IPS-20b (cell line): ENCODE data around the gene ZNF888.
"Not testable (repeated sequence)": the region's sequence is repeated elsewhere in the genome, so short reads cannot be mapped to it uniquely, and the experiment has no call there.

Source experiments
- H3K27ac ChIP-seq: one replicate; pipeline ENCODE4 v1.5.1; 2013; ENCODE audit warnings: low read length
- H3K27me3 ChIP-seq: 2 replicates; pipeline ENCODE4 v1.6.1; 2013; ENCODE audit warnings: mild to moderate bottlenecking, low read length, inconsistent platforms; ENCODE audit not compliant: insufficient read depth
- H3K36me3 ChIP-seq: 2 replicates; pipeline ENCODE4 v1.6.1; 2013; ENCODE audit warnings: low read depth, mild to moderate bottlenecking, inconsistent platforms, low read length, moderate library complexity; ENCODE audit not compliant: insufficient read depth
- H3K4me1 ChIP-seq: 2 replicates; pipeline ENCODE4 v1.6.1; 2013; ENCODE audit warnings: mild to moderate bottlenecking, control low read depth, inconsistent platforms, low read length, moderate library complexity; ENCODE audit not compliant: insufficient read depth
- H3K4me3 ChIP-seq: 2 replicates; pipeline ENCODE4 v1.5.1; 2013; ENCODE audit warnings: mild to moderate bottlenecking, low read length, inconsistent platforms
- H3K9ac ChIP-seq: 2 replicates; pipeline ENCODE4 v1.6.1; 2013; ENCODE audit warnings: low read depth, mild to moderate bottlenecking, inconsistent platforms, low read length, moderate library complexity
- H3K9me3 ChIP-seq: 2 replicates; pipeline ENCODE4 v1.6.1; 2013; ENCODE audit warnings: mild to moderate bottlenecking, low read depth, low read length, inconsistent platforms; ENCODE audit not compliant: insufficient read depth

ZNF888 gene

DNA sequence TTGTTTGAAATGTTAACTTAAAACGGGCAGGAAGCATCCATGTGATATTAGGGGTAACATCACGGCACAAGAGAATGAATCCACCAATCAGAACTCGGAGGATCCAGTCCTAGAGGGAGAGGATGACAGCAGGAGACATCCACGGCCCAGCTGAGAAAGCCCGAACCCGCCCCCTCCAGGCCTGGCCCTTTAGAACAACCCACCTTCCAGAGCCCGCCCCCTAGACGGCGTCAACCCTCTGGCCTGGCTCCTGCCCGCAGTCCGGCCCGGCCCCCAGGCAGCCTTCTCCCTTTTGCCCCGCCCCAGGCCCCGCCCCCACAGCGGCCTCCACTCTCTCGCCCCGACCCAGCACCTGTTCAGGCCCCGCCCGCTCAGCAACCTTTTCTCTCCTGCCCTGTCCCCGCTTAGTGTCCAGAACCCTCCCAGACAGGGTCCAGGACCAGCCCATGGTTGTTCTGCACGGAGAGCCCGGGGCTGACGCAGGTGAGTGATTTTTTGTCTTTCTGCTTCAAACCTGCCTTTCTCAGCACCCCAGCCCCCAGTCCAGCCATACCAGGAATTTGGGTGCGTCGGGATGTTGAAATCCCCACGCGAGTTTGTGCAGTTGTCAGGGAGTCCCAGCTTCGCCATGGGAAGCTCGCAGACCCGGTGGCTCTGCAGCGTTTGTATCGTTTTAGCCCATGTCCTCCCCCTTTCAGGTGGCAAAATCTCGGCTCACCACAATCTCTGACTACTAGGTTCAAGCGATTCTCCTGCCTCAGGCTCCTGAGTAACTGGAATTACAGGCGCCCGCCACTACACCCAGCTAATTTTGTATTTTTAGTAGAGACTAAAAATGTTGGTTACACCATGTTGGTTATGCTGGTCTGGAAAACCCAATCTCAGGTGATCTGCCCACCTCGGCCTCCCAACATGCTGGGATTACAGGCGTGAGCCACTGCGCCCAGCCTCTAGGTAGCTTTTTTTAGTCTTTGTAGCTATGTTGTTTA lies 23.4 kb upstream of the ZNF888 start:
- no peaks in the 10 kb centered on the region for H3K27me3 ChIP-seq
- H3K9ac ChIP-seq, result no peak overlapping the region
- peaks cover 23% of the 10 kb centered on the region; the same call in 1 of the 2 replicates for H3K4me1 ChIP-seq
- peak overlapping the region; percentile 67; the same call in 1 of the 2 replicates for H3K4me3 ChIP-seq
- H3K9me3 ChIP-seq, result peaks cover 34% of the 10 kb centered on the region
- H3K27ac ChIP-seq, result no peak overlapping the region
- peaks cover 27% of the 10 kb centered on the region for H3K36me3 ChIP-seq

DNA sequence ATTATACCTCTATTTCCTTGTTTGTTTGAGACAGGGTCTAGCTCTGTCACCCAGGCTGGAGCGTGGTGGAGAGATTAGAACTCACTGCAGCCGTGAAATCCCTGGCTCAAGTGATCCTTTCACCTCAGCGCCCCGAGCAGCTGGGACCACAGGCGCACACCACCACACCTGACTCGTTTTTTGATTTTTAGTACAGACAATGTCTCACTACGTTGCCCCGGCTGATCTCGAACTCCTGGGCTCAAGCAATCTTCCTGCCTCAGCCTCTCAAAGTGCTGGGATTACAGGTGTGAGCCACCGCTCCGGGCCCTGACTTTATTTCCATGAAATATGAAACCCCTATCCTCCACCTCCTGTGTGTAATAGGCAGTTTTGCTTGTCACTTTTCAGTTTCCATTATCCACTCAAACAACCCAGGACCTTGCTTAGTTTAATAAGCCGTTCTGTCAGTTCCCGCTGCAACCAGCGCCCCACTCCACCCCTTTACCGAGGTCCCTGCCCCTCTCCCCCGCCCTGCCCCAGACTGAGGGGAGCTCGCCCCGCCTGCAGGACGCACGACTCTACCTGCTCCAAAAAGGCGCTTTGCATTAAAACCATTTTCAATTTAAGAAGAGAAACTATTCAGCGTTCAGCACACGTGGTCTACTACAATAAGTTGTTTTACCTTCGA lies 22.6 kb upstream of the ZNF888 start:
- Histone ChIP-seq H3K27me3 (no peaks in the 10 kb centered on the region), H3K9ac (peak overlapping the region; percentile 56; the same call in 1 of the 2 replicates), H3K4me1 (peaks cover 23% of the 10 kb centered on the region; the same call in 1 of the 2 replicates), H3K9me3 (peaks cover 26% of the 10 kb centered on the region), H3K4me3 (peak overlapping the region; percentile 67), H3K27ac (no peak overlapping the region), H3K36me3 (peaks cover 19% of the 10 kb centered on the region)

DNA sequence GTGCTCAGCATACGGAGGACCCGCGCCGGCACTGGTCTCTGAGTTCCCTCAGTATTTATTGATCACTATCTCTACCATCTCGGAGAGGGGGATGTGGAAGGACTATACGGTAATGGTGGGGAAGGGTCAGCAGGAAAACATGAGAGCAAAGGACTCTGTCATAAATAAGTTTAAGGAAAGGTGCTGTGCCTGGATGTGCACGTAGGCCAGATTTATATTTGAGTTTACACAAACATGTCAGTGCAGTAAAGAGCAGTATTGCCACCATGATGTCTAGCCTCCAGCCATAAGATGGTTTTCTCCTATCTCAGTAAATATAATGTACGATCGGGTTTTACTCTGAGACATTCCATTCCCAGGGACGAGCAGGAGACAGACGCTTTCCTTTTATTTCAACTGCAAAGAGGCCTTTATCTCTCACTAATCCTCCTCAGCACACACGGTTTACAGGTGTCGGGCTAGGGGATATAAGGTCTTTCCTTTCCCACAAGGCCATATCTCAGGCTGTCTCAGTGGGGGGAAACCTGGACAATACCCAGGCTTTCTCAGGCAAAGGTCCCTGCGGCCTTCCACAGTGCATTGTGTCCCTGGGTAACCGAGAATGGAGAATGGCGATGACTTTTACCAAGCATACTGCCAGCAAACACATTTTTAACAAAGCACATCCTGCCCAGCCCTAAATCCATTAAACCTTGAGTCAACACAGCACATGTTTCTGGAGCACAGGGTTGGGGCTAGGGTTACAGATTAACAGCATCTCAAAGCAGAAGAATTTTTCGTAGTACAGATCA lies 21.7 kb upstream of the ZNF888 start:
- peaks cover 17% of the 10 kb centered on the region for H3K9me3 ChIP-seq
- H3K27ac ChIP-seq, result not testable (repeated sequence)

DNA sequence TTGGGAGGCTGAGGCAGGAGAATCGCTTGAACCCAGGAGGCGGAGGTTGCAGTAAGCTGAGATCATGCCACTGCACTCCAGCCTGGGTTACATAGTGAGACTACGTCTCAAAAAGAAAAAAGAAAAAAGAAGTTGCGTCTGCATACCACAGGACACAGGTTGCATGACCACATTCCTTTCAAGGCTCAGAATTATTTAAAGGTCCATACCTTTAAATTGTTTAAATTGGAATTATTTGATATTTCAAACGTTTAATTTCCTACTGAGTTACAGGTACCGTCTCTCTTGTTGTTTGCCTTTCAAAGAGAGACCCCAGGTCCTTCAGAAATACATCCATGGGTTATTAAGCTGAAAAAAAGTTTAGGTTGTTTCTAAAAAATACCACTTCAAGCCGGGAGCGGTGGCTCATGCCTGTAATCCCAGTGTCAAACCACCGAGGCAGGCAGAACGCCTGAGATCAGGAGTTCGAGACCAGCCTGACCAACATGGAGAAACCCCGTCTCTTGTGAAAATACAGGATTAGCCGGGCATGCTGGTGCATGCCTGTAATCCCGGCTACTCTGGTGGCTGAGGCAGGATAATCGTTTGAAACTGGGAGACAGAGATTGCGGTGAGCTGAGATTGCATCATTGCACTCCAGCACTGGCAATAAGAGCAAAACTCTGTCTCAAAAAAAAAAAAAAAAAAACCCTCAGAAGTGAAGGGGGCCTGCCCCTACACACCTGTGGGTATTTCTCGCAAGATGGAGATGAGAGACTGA lies 20.8 kb upstream of the ZNF888 start:
- Histone ChIP-seq H3K36me3 (peaks cover 2% of the 10 kb centered on the region), H3K4me3 (no peak overlapping the region), H3K9me3 (peaks cover 9% of the 10 kb centered on the region), H3K27ac (peak overlapping the region; percentile 58), H3K9ac (peak overlapping the region; percentile 56), H3K4me1 (peaks cover 23% of the 10 kb centered on the region; the same call in 1 of the 2 replicates), H3K27me3 (no peaks in the 10 kb centered on the region)

More for the DNA sequence above, 21.7 kb upstream of the ZNF888 start:
- Histone ChIP-seq H3K9ac (peak overlapping the region; percentile 56; the same call in 1 of the 2 replicates), H3K4me1 (peaks cover 23% of the 10 kb centered on the region; the same call in 1 of the 2 replicates), H3K36me3 (peaks cover 10% of the 10 kb centered on the region)
- H3K4me3 ChIP-seq, H3K27me3 ChIP-seq: not testable (repeated sequence)

DNA sequence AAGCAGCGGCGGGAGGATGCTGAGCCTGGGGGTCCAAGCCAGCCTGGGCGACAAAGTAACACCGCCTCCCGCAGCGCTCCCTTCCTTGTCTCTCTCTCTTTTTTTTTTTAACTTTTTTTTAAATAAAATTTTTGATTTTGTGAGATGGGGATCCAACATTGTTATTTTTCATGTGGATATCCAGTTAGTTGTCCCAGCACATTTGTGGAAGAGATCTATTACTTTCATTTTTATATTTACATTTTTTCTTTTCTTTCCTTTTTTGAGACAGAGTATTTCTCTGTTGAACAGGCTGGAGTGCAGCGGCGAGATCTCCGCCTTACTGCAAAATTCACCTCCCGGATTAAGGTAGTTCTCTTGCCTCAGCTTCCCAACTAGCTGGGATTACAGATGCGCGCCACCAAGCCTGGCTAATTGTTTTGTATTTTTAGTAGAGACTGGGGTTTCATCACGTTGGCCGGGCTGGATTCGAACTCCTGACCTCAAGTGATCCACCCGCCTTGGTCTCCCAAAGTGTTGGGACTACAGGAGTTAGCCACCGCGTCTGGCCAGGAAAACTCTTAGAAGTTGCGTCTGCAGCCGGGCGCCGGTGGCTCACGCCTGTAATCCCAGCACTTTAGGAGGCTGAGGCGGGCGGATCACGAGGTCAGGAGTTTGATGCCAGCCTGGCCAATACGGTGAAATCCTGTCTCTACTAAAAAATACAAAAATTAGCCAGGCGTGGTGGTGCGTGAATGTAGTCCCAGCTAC lies 20.1 kb upstream of the ZNF888 start:
- Histone ChIP-seq H3K36me3 (no peaks in the 10 kb centered on the region), H3K9ac (no peak overlapping the region; the same call in 1 of the 2 replicates), H3K27ac (no peak overlapping the region), H3K27me3 (no peaks in the 10 kb centered on the region), H3K4me3 (peak overlapping the region; percentile 99), H3K9me3 (peaks cover 6% of the 10 kb centered on the region), H3K4me1 (peaks cover 23% of the 10 kb centered on the region; the same call in 1 of the 2 replicates)

DNA sequence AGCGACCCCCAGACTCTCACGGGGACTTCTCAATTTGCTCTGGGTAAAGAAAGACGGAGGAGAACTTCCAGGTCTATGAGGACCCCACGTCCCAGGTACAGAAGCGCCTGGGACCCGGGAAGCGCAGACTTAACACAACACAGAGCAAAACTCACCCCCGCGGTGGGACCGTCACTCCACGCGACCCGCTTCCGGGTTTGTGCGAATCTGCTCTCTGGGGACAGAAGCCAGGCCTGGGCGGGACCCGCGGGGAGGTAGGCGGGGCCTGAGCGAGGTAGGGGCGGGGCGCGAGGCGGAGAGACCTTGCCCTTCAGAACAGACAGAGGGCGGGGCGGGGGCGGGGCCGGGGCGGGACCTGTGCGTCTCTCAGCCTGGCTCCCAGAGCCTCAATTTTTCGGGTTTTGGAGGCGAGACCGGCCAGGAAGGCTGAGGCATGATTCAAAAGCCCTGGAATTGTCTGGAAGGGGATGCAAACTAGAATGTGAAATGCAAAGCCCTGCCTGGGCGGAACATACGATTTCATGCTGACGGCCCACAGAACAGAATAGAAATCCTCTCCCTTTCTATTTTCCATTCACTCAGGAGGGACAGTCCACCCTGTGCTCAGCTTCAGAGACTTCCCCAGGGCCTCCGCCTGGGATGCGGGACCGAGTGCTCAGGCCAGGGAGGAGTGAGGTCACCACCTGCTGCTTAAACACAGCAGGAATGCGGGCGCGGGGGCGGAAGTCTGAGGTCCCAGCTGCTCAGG lies 19.3 kb upstream of the ZNF888 start:
- peak overlapping the region; percentile 96 for H3K9ac ChIP-seq
- no peaks in the 10 kb centered on the region for H3K36me3 ChIP-seq
- H3K27me3 ChIP-seq, result no peaks in the 10 kb centered on the region
- H3K4me1 ChIP-seq, result peaks cover 23% of the 10 kb centered on the region; the same call in 1 of the 2 replicates
- peak overlapping the region; percentile 56 for H3K27ac ChIP-seq
- H3K9me3 ChIP-seq, result no peaks in the 10 kb centered on the region
- H3K4me3 ChIP-seq, result peak overlapping the region; percentile 99

DNA sequence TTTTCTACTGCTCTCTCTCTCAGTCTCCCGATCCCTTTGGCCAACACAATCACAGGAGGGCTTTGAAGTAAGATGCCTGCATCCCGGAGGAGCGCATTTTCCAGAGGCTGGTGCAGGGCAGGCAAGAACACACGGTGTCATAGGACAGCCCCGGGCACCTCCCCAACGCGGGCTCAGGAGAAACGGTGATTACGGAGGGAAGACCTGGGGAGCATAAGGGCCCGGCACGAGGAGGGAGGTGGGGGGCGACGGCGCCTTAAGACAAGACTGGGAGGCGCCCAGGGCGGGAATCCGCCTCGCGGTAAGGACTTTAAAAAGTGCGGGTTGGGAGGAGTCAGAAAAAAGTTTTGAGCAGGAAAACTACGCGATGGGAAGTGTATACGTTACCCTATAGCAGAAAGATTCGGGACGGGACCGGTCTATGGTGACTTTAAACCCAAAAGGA lies 18.7 kb upstream of the ZNF888 start:
- H3K4me3 ChIP-seq, result peak overlapping the region; percentile 99
- H3K4me1 ChIP-seq, result peaks cover 23% of the 10 kb centered on the region; the same call in 1 of the 2 replicates

DNA sequence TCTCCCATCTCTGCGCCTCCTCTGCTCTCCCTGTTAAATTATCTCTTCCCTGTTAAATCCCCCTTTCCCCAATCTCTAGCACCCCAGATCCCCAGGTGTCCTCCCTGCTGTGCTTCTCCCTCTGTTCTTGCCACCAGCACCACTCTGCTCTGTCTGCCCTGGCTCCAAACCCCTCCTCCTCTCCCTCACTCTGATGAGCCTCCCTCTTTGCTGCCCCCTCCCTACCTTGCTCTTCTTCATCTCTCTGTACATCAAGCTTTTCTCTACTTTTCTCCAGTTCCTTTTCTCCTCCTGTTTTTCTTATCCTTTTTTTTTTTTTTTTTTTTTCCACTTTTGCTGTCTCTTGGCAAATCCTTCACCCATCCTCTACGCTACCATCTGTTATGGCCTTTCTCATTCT lies 18.3 kb upstream of the ZNF888 start:
- H3K9me3 ChIP-seq, H3K27me3 ChIP-seq, H3K27ac ChIP-seq, H3K36me3 ChIP-seq: not testable (repeated sequence)
- H3K4me3 ChIP-seq, result peak overlapping the region; percentile 99
- H3K9ac ChIP-seq, result peak overlapping the region; percentile 96; the same call in 1 of the 2 replicates
- H3K4me1 ChIP-seq, result peaks cover 23% of the 10 kb centered on the region; the same call in 1 of the 2 replicates

More for the DNA sequence above, 18.7 kb upstream of the ZNF888 start:
- Histone ChIP-seq H3K9me3 (no peaks in the 10 kb centered on the region), H3K36me3 (0 out of 2 replicates have a peak, but pooled peaks cover 3% of the 10 kb centered on the region), H3K9ac (peak overlapping the region; percentile 96), H3K27me3 (no peaks in the 10 kb centered on the region), H3K27ac (no peak overlapping the region)

DNA sequence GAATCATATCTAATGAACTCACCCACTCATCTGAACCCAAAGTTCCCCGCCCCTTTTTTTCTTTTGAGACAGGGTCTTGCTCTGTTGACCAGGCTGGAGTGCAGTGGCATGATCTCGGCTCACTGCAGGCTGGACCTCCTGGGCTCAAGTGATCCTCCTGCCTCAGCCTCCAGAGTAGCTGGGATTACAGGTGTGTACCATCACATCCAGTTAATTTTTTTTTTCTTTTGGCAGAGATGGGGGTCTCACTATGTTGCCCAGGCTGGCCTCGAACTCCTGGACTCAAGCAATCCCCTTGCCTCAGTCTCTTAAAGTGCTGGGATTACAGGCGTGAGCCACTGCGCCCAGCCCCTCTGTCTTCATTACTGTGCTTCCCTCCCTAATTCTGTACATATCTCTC lies 17.7 kb upstream of the ZNF888 start:
- Histone ChIP-seq H3K4me1 (peaks cover 23% of the 10 kb centered on the region; the same call in 1 of the 2 replicates), H3K36me3 (0 out of 2 replicates have a peak, but pooled peaks cover 13% of the 10 kb centered on the region)
- not testable (repeated sequence) for H3K4me3 ChIP-seq, H3K9ac ChIP-seq, H3K9me3 ChIP-seq, H3K27me3 ChIP-seq, H3K27ac ChIP-seq
